Pancreas (tissue), 10 donors: Measurements from ENCODE around the gene RNF182. TPM values are rescaled to one million over a fixed set of nuclear protein-coding genes. Genes with fewer than 3 reads are reported as not detected.

Experiments used
- ATAC-seq, 4 donors: fragments of 200-7000 bp; cut with Tn5 transposase; one replicate each; pipeline versions ENCODE4 v1.8.0 to v1.9.1; 2020; ENCODE audit warnings: mild to moderate bottlenecking in 4 of 4, moderate library complexity in 4 of 4
- DNase-seq, 6 donors: peaks; one replicate each; pipeline ENCODE4 v3.0.0-alpha.2; 2020
- FAIRE-seq: peaks from 2 replicates; lab custom pipeline; 2012; peaks lifted over from hg19 to GRCh38; lab: Jason Lieb, UNC
- H3K27ac ChIP-seq, 4 donors: fragments of 200-600 bp; sonication (generic); 1 replicate in 3 of 4; 2 replicates in 1 of 4; pipeline versions ENCODE4 v1.5.0 to v1.8.0; 2020
- H3K27me3 ChIP-seq, 4 donors: fragments of 200-600 bp; one replicate each; pipeline ENCODE4 v1.8.0; 2021
- H3K36me3 ChIP-seq, 3 donors: fragments of 200-600 bp; sonication (generic) in 1 of 3; one replicate each; pipeline versions ENCODE4 v1.5.0 to v1.8.0; 2020 to 2021
- H3K4me1 ChIP-seq, 3 donors: fragments of 200-600 bp; one replicate each; pipeline ENCODE4 v1.8.0; 2021
- H3K4me3 ChIP-seq, 4 donors: fragments of 200-600 bp; sonication (generic) in 2 of 4; one replicate each; pipeline versions ENCODE4 v1.5.0 to v1.8.0; 2020 to 2021
- H3K9me3 ChIP-seq, 4 donors: fragments of 200-600 bp; one replicate each; pipeline ENCODE4 v1.8.0; 2021
- WGBS, 2 donors: extraction: QIAGEN DNeasy Blood & Tissue Kit; methylation state at CpG; one replicate each; pipeline ENCODE4 v1.1.7; 2013; 5-methylcytosine and 5-hydroxymethylcytosine counted together
- intact Hi-C, 3 donors: fragments of 100-400 bp; cut with DNase I; formaldehyde crosslinking; loops; one replicate each; pipeline versions ENCODE4 v1.11.1 to v1.14.2; 2022
- polyA plus RNA-seq, 2 donors: library from polyadenylated mRNA; stranded (reverse); fragments of 200-250 nt; gene quantifications; one replicate each; pipeline ENCODE4 v1.2.3, GENCODE V29; 2013
- total RNA-seq, 6 donors: library from RNA; stranded (reverse); fragmentation: NEBNext Ultra II Directional in 4 of 6; extraction: Animal tissue kit (Norgen Biotek cat#: 25700) in 4 of 6; gene quantifications; one replicate each; pipeline versions ENCODE4 v1.2.1 to v1.2.4, GENCODE V29; 2021 to 2023
- TF ChIP-seq, protein P1 (sequence below), 4 donors: fragments of 200-600 bp; sonication (generic) in 3 of 4; IDR thresholded peaks; one replicate each; pipeline versions ENCODE4 v1.5.0 to v1.8.0; 2021; ENCODE audit warnings: antibody characterized with exemption in 4 of 4
- donor health status: healthy with polysubstance abuse.
- donor health status: DM: no; HTN: no; CAD: no; lungs with moderate emphysema.
- donor health status: DM: no; HTN: no; CAD: no.
- donor health status: control.
- donor health status: control.
- donor health status: Bipolar disorder and iron deficiency.
- donor health status: DM: yes; HTN: yes; CAD: no.
- donor health status: DM: no; HTN: no; CAD: no.
- donor health status: DM: no; HTN: no; CAD: no.
- donor health status: DM: yes; HTN: yes; CAD: no.

The RNF182 gene
- total and polyA plus RNA-seq, 8 donors = 0.34 to 2.2 (median 0.77) TPM

DNA sequence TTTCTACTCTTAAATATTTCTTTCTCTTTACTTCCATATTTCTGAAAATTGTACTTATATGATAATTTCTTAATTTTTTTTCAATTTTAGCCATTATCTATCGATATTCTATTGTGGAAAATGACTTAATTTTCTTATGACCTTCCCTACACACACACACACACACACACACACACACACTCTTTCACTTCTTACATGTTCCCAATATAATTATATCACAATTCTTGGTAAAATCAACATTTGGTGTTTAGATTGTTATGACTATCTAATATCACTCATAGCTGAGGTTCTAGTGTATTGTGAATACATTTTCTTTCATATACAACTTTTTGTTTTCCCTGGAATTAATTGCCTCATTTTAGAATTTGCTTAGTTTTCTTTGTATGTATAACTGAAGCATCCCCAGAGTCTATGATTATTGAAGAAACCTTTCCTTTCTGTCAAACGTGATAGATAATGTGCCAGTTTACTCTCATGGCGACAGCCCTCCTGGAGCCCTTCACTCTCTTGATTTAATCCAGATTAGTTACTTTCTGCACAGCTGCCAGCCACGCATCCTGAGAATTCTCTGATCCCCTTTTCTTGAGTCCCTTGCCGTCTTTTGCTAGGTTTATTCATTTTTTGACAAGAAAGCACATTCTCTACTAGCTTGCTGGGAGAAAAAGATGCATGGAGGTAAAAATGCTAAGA lies 63.4 kb downstream of the RNF182 start:
- ATAC-seq (no peak), DNase-seq (no peak), FAIRE-seq (no peak)
- H3K9me3 ChIP-seq = no peaks in the 10 kb centered on the region
- H3K36me3 ChIP-seq = no peaks in the 10 kb centered on the region
- no peak overlapping the region for H3K4me3 ChIP-seq
- TF ChIP-seq, protein P1, sequence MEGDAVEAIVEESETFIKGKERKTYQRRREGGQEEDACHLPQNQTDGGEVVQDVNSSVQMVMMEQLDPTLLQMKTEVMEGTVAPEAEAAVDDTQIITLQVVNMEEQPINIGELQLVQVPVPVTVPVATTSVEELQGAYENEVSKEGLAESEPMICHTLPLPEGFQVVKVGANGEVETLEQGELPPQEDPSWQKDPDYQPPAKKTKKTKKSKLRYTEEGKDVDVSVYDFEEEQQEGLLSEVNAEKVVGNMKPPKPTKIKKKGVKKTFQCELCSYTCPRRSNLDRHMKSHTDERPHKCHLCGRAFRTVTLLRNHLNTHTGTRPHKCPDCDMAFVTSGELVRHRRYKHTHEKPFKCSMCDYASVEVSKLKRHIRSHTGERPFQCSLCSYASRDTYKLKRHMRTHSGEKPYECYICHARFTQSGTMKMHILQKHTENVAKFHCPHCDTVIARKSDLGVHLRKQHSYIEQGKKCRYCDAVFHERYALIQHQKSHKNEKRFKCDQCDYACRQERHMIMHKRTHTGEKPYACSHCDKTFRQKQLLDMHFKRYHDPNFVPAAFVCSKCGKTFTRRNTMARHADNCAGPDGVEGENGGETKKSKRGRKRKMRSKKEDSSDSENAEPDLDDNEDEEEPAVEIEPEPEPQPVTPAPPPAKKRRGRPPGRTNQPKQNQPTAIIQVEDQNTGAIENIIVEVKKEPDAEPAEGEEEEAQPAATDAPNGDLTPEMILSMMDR (IDR thresholded peaks at IDR 0.05) = no peak
- H3K27ac ChIP-seq = no peak overlapping the region
- no peaks in the 10 kb centered on the region for H3K4me1 ChIP-seq
- 61 to 66% methylated on average over 5 of the region's 5 CpGs for WGBS, 2 donors
- intact Hi-C loops = no loop called here
- no peaks in the 10 kb centered on the region for H3K27me3 ChIP-seq

DNA sequence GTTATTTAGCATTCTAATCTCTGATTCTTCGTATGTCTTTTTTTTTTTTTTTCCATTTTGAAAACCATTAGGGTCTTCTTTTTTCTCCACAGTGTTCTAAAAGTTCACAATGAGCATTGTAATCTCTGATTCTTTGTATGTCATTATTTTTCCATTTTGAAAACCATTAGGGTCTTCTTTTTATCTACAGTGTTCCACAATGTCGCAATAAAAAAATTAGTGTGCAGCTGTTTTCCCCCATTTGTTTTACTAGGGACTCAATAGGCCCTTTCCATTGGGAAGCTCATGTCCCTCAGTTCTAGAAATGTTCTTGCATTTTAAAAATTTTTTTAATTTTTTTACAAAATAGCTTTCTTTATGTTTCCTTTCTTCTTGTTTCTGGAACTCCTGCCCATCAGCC lies 64.2 kb downstream of the RNF182 start:
- no peaks in the 10 kb centered on the region for H3K9me3 ChIP-seq
- no peaks in the 10 kb centered on the region for H3K4me1 ChIP-seq
- no peaks in the 10 kb centered on the region for H3K36me3 ChIP-seq
- intact Hi-C loops = no loop called here
- ATAC-seq (no peak), FAIRE-seq (no peak), DNase-seq (no peak)
- TF ChIP-seq, protein P1 (IDR thresholded peaks at IDR 0.05) = no peak
- H3K4me3 ChIP-seq = no peak overlapping the region
- H3K27ac ChIP-seq = no peak overlapping the region
- no peaks in the 10 kb centered on the region for H3K27me3 ChIP-seq
- WGBS, 2 donors = 74 to 81% methylated on average over 2 of the region's 2 CpGs

DNA sequence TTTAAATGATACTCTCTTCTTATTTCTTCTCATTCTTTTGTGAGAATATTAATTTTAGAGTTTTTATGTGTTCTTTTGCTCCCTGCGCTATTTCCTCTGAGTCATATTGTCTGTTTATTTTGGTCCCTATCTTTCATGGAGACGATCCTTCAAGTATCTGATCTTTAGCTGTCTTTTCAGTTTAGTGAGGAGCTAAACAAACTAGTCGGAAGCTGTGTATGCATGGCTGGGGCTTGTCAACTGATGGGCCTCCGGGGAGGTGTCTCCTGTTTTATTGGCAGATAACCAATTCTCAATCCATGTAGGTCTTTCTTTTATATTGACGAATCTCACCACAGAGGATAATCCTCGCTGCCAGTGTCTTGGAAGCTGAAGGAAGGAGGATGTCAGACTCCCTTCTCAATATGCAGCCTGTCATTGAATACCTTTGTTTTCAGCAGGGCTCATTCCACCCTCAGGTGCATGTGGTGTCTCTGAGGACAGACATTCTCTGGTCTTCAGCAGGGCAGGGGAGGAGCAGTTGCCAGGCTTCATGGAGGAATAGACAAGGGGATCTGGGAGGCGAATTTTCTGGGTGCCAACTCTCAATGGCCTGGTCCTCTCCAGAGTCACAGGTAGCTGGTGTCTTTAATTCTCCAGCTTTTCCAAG lies 64.9 kb downstream of the RNF182 start:
- H3K27ac ChIP-seq = no peak overlapping the region
- H3K27me3 ChIP-seq = no peaks in the 10 kb centered on the region
- TF ChIP-seq, protein P1 (IDR thresholded peaks at IDR 0.05) = no peak
- 62 to 67% methylated on average over 7 of the region's 7 CpGs for WGBS, 2 donors
- no peaks in the 10 kb centered on the region for H3K4me1 ChIP-seq
- intact Hi-C loops = no loop called here
- DNase-seq = no peak
- H3K9me3 ChIP-seq = no peaks in the 10 kb centered on the region
- H3K4me3 ChIP-seq = no peak overlapping the region
- no peak for FAIRE-seq
- no peak for ATAC-seq
- no peaks in the 10 kb centered on the region for H3K36me3 ChIP-seq

DNA sequence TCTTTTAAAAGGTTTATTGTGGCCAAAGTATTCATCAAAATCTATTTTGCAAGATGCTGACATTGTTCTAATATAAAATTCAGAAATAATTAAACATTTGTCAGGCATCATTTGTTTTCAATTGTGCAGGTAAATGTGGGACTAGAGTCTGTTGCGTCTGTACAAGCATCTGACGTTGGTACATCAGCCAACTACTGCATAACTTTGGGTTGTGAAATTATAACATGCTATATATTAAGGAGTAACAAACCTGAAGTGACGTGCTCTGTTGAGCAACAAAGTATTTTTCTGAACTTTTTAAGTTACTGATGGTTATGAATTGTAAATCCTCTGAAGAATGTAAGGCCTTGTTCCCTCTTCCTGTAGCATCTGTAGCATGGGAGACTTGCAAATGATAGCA lies 66.0 kb downstream of the RNF182 start:
- Histone ChIP-seq H3K4me3 (no peak overlapping the region), H3K36me3 (no peaks in the 10 kb centered on the region), H3K9me3 (no peaks in the 10 kb centered on the region), H3K27ac (no peak overlapping the region), H3K27me3 (no peaks in the 10 kb centered on the region), H3K4me1 (no peaks in the 10 kb centered on the region)
- TF ChIP-seq, protein P1 (IDR thresholded peaks at IDR 0.05) = no peak
- intact Hi-C loops = no loop called here
- no peak for DNase-seq
- 61 to 66% methylated on average over 3 of the region's 3 CpGs for WGBS, 2 donors
- no peak for FAIRE-seq
- ATAC-seq = no peak

- WGBS, 2 donors = 76 to 88% methylated on average over 6 of the region's 6 CpGs
- ATAC-seq (no peak), FAIRE-seq (no peak), DNase-seq (no peak)
- Histone ChIP-seq H3K27me3 (no peaks in the 10 kb centered on the region), H3K4me3 (no peak overlapping the region), H3K36me3 (no peaks in the 10 kb centered on the region), H3K9me3 (no peaks in the 10 kb centered on the region), H3K4me1 (no peaks in the 10 kb centered on the region), H3K27ac (no peak overlapping the region)
- TF ChIP-seq, protein P1 (IDR thresholded peaks at IDR 0.05) = no peak
- intact Hi-C loops = no loop called here
Measured at GRCh38 chr6:13991393-13991792, 66.6 kb downstream of the RNF182 start.
